EH (cell line): ENCODE results near the gene DSN1.
"Not testable (repeated sequence)": the region's sequence is repeated elsewhere in the genome, so short reads cannot be mapped to it uniquely, and the experiment has no call there.

Experiments used
- DNase-seq: peaks from one replicate; pipeline ENCODE4 v3.0.0-alpha.2; 2015; ENCODE audit warnings: low read depth

DSN1 gene

DNA sequence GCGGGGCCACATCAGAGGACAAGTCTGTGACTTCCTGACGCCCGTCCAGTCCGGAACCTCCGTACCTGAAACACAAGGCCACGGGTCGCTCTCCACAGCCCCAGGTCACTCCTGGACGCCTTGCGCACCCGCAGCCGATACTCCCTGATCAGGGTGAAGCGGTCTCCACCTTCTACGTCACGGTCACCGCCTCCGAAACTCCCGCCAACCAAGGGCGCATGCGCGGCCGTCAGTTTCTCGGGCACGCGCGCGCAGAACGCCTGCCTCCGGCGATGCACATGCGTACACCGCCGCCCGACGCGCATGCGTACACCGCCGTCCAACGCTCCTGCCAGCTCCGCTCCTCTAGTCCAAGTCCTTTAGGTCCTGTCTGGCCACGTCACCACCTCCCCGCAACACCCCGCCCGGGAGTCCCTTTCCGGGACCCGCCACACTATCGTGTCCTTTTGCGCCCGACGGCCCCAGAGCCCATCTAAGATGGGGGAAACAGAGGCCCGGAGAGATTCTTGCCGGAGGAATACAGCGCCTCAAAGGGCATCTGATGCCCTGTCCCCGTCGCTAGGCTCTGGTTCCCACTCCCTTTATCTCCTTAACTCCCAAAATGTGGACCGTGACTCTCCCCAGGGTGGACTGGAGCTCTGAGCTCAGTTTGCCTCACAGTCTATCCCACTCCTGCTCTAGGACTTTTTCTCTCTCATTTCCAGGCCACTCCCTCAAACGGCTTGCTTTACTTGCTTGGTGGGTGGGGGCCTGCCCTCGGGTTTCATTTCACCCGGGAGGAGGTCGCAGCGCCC is at the start of gene DSN1:
DSN1 (minus strand) TSS at position 167 of the 794 bp plus-strand sequence. CDS start 2,305 bp downstream, outside the sequence.
- peak; percentile 98 for DNase-seq

DNA sequence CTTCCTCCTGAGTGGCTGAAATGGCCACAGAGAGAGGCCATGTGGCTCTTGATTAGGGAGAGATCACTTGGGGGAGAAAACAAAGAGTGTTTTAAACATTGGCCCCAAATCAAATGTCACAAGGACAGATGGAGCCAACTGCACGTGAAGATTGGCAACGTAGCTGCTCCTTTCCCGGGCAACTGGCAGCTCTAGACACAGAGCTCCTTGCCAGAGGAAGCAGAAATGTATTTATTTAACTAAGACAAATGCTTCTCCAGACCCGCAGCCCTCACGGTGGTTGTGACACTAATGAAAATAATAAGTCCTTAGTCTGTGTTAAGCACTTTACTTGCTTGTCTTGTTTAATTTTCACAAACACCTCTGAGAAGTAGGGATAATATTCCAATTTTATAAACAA is 49.6 kb upstream of the DSN1 start:
- no peak for DNase-seq

DNA sequence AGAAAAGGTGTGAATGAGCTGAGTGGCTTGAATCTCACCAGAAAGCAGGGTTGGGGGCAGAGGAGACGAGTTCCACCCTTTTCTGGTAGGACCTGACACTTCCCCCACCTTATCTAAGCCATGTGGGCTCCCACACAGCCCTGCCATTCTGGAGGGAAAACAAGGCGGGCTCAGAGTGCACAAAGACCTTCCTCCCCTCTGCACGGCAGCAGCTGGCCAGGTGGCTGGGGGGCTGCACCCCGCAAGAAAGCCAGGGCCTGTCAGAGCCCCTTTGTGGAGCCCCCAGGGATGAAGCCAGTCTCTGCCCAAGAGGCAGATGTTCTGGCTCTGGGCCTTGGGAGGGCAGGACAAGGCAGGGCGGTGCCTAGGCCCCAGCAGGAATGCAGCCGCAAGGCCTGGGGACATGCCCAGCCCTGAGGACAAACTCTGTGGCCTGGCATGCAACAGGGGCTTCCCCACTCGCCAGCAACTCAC is 48.4 kb upstream of the DSN1 start:
- DNase-seq, result peak; percentile 61

- DNase-seq, result peak; percentile 59
These were observed 47.4 kb upstream of the DSN1 start for GRCh38 chr20:36820928-36821327.

GRCh38 chr20:36820073-36820472 is 46.5 kb upstream of the DSN1 start:
- no peak for DNase-seq

DNA sequence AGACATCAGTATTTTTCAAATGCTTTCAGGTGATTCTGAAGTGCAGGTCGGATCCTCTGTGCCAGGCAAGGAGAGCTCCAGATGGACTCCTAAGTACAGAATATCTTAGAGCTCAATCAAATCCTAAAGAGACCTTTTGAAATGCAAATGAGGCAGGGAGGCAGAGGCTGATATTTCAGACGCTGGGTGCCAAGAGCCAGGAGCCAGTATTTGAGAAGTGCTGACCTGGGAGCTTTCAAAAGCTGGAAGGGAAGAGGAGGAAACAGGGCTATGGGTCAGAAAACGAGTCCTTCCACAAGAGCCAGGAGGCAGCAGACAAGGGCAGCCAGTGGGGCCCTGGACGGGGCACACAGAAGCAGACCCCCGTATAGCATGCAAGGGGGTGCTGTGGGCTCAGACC is 46.1 kb upstream of the DSN1 start:
- no peak for DNase-seq

- no peak for DNase-seq
These were observed 45.3 kb upstream of the DSN1 start for GRCh38 chr20:36818861-36819260.

DNA sequence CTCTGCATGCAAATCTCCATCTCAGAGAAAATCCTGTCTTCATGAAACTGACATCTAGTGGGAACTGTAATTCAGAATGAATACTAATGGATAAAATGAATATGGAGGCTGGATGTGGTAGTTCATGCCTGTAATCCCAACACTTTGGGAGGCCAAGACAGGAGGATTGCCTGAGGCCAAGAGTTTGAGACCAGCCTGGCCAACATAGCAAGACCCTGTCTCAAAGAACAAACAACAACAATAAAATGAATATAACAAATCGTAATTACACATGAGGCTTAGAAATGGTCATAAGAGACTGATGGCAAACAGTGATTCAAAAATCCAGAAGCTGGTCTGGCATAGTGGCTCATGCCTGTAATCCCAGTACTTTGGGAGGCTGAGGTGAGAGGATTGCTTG is 44.6 kb upstream of the DSN1 start:
- no peak for DNase-seq

- no peak for DNase-seq
These were observed 43.9 kb upstream of the DSN1 start for GRCh38 chr20:36817496-36817895.

DNA sequence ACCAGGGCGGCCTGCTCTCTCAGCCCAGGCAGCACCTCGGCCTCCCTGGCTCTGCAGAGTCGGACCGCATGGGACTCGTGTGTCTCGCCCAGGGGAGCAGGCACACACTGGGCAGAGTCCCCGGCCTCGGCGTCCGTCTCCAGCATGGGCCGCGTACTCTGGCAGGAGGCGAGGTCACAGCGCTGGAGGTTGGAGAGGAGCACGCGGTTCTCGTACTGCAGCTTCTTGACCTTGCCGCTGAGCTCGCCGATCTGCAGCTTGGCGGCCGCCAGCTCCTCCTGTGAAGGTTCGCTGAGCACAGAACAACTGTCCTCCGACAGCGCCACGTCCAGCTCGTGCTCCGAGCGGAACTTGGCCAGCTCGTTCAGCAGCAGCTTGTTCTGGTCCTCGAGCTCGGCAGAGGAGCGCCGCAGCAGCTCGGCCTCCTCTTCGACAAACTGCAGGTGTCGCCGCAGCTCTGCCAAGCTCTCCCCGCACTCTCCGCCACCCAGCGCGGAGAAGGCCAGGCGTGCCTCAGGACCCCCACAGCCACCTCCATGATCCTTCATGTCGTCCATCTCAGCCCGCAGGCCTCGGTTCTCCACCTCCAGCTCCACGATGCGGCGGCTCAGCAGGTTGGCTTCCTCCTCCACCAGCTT is 42.0 kb upstream of the DSN1 start:
- no peak for DNase-seq

GRCh38 chr20:36812594-36813463 is 39.3 kb upstream of the DSN1 start:
- no peak for DNase-seq

DNA sequence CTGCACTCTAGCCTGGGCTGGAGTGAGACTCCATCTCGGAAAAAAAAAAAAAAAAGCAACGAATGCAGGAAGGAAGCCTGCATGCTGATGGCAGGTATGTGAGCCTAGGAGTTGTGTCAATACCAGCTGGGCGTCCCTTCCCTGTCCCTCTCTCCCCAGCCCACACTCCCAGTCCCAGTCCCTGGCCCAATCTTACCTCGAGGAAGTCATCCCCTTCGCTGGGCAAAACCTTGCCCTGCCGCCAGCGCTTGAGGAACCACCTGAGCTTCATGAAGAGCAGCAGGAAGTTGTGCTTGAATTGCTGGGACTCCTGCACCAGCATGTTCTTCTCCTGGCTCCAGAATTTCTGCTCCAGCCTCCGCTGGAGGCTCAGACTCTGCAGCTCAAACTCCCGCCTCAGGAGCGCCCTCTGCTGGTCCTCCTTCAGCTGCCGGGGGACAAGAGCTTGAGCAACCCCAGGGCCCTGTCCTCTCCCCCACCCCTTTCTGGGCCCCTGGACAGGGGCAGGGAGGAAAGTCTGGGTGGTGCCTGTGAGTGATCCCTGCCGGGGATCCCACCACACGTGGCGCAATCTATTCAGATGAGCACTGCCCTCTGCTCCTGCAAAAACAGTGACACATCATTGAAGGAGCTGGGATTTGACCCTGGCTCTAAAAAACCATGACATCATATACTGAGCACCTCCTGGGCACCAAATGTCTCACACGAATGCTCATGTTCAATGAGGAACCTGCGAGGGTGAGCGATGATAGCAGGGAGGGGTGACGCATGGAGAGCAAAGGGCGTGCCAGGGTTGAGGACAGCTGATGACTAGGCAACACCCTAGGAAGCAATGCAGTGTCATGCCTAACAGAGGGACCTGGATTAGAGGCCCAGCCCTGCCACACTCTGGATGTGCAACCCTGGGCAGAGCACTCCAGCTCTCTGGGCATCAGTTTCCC is 35.0 kb upstream of the DSN1 start:
- peak; percentile 81 for DNase-seq

DNA sequence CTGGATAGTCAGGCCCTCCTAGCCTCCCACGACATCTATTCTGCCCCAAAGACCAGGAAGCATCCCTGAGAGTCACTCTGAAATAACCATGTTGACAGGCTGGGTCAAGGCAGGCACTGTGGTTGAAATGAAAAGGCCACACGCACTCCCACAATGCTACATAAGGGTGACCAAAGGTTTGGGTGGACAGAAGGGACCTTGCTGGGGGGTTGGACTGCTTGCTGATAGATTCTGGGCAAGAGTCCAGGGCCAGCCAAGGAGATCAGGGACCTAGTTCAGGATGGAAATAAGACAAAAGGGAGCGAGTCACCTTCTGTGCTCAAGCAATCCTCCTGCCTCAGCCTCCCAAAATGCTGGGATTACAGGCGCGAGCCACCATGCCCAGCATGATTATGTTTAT is 32.5 kb upstream of the DSN1 start:
- DNase-seq, result no peak

DNA sequence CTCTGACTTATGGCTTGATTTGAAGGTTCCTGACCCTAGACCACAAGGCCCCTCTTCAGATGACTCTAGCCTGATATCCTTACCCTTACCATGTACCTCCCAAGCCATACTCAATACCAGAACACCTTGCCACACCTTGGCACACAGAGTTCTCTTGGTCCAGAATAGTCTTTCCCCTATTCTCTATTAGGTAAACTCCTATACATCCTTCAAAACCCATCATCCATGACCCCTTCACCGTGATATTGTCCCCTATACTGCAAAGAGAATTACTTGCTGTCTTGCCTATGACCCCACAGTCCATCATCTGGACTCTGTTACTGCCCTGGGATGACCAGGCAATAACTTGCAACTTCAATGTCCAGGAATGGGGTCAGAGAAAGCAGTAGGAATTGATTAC is 31.8 kb upstream of the DSN1 start:
- no peak for DNase-seq

DNA sequence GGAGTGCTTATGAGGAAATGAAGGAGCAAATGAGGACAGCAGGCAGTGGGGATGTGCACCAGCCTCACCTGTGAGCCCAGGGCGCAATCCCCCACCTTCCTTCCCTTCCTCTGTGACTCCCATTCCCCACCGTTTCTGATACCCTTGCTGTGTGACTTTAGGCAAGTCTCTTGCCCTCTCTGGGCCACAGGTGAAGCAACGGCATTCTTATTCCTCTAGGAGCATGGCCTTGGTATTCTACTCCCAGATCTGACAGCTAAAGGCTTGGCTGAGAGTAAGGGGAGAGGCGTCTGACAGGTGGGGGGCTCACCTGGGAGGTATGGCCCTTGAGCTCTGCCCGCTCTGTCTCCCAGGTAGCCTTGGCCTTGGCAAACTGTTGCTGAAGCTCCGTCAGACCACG is 30.9 kb upstream of the DSN1 start:
- no peak for DNase-seq

DNA sequence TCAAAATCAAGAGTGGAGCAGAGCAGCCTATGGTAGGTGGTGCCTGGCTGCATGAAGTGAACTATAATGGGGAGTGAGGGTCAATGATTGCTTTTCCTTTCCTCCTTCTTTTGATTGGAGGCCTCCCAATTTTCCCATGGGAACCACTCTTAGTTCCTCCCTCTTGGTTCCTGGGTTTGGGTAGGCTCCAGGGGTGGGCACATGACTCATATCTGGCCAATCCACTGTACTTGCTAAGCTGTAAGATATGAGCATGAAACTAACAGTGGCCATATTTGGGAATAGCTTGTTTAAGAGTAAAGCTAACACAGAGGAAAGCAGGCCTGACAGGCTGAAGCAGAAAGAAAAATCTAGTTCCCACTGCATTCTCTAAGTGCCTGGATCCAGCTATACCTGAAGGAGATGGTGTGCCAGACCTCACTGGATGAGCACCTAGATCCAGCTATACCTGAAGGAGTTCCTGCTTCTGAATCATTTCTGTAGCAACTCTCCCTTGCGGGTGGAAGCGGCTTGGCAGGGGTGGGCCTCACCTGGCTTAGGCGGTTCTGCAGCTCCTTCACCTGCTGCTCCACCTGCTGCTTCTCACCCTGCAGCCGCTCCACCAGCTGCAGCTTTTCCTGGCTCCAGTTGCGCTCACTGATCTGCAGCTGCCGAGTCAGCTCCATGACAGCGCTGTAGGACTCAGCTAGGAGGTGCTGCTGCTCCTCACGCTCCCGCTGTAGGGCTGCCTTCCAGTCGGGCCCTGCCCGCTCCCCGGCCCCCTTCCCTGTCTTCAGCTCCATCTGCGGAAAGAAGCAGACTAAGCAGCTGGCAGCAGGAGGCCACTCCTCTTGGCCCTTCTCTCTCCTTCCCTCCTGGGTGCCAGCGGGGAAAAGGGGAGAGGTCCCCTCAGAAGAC is 29.0 kb upstream of the DSN1 start:
- peak; percentile 91 for DNase-seq

GRCh38 chr20:36800410-36800809 is 26.8 kb upstream of the DSN1 start:
- no peak for DNase-seq

GRCh38 chr20:36799313-36799712 is 25.8 kb upstream of the DSN1 start:
- not testable (repeated sequence) for DNase-seq

- DNase-seq, result no peak
These were observed 23.3 kb upstream of the DSN1 start for GRCh38 chr20:36796875-36797274.

- no peak for DNase-seq
These were observed 22.6 kb upstream of the DSN1 start for GRCh38 chr20:36796117-36796516.
